Measurements from ENCODE around the gene PSG2. TPM values are rescaled to one million over a fixed set of nuclear protein-coding genes. Genes with fewer than 3 reads are reported as not detected.
"Not testable (repeated sequence)": the region's sequence is repeated elsewhere in the genome, so short reads cannot be mapped to it uniquely, and the experiment has no call there.

Gene PSG2
- total RNA-seq, 2 experiments from 2014 or later, result not detected

DNA sequence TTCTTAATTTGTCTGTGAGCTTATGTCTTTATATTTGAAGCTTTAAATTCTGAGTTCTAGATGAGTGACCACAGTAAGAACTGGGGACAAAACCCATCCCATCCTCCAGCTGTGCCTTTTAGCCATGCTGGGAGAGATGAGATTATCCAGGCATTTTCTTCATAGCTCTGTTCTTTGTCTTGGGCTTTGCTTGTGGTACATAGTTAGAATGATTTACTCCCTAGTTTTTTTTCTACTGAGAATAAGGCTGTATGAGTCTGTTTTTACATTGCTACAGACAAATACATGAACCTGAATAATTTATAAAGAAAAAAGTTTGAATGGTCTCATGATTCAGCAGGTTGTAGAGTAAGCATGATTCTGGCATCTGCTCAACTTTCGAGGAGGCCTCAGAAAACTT lies 24.9 kb upstream of the PSG2 start:
- H3K4me3 Mint-ChIP-seq; H3K27ac Mint-ChIP-seq; H3K4me1 Mint-ChIP-seq; H3K27me3 Mint-ChIP-seq; DNase-seq; ATAC-seq; H3K36me3 Mint-ChIP-seq (ENCODE audit: low read depth); intact Hi-C loops (cut with DNase I, micrococcal nuclease); POLR2A ChIA-PET: not testable (repeated sequence)
- peaks cover 22% of the 10 kb centered on the region for H3K9me3 Mint-ChIP-seq (ENCODE audit: low read depth)
- CTCF ChIA-PET, result interaction anchor here (1.1 kb wide), 1 partner anchor 180 kb away, joined by 3 read pairs; no protein-coding TSS in a partner anchor

DNA sequence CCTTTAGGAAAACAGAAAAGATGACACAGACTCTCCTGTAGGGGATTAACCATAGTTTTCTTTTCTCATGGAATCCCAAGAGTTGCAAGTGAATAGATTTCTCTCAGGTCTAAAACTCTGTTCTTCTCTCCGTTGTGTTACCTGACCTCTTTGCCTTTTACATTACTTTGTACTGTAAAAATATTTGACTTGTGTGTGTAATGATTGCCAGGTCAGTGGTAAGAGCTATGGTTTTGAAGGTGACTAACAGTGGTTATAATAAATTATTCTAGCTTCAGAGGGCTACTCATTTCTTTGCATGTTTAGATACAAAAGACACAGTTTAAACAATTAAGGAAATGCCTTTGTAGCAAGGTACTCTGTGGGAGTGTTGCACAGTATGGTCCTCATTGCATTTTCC lies 23.0 kb upstream of the PSG2 start:
- Mint-ChIP-seq H3K27ac (no peak overlapping the region), H3K27me3 (no peaks in the 10 kb centered on the region), H3K4me1 (no peaks in the 10 kb centered on the region), H3K9me3 (ENCODE audit: low read depth) (peaks cover 22% of the 10 kb centered on the region), H3K36me3 (ENCODE audit: low read depth) (no peaks in the 10 kb centered on the region), H3K4me3 (no peak overlapping the region)
- ChIA-PET POLR2A (no interaction called here), CTCF (no interaction called here)
- ATAC-seq (no peak), DNase-seq (no peak)
- intact Hi-C loops (cut with DNase I, micrococcal nuclease), result loop anchor here in 1 of 2 experiments (2.0 kb wide), 1 partner anchor 181 kb away; no protein-coding TSS in a partner anchor

DNA sequence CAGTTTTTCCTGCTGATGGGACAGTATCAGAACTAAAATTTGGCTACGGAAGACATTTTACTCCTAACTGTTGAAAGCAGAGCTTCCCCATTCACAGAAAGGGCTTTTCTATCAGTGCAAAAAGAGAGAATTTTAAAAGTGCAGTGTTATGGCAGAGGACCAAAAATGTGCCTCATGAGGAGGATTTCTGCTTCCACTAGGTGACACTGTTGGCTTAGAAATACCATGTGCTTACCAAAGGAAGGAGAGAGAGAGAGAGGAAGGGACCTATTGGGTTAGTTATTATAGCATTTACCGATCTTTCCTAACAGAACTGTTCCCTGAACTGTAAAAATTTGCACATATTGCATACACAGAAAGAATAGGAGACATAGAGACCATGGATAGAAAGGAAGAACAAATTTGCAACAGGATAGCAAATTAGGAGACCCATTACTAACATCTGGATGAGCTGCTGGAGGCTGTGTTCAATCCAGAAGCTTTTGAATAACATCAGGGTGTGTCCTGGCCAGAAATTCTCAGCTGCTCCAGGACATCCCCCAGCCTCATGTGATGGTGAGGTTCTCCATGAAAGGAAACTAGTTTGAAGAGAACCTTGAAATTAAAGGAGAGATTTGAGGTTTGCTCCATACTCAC lies 21.8 kb upstream of the PSG2 start:
- H3K27me3 Mint-ChIP-seq; H3K36me3 Mint-ChIP-seq (ENCODE audit: low read depth); H3K27ac Mint-ChIP-seq; ATAC-seq; POLR2A ChIA-PET; H3K4me3 Mint-ChIP-seq; H3K4me1 Mint-ChIP-seq; DNase-seq; CTCF ChIA-PET: not testable (repeated sequence)
- intact Hi-C loops (cut with DNase I, micrococcal nuclease), result loop anchor here (2.0 to 5.0 kb wide), 2 partner anchors 168 to 182 kb away; no protein-coding TSS in a partner anchor
- peaks cover 22% of the 10 kb centered on the region for H3K9me3 Mint-ChIP-seq (ENCODE audit: low read depth)

- H3K4me3 Mint-ChIP-seq, result no peak overlapping the region
- CTCF ChIA-PET, result interaction anchor here (0.7 kb wide), 1 partner anchor 1815 kb away, joined by 3 read pairs; no protein-coding TSS in a partner anchor
- intact Hi-C loops (cut with DNase I, micrococcal nuclease), result loop anchor here in 1 of 2 experiments (2.0 to 5.0 kb wide), 2 partner anchors 170 to 185 kb away; no protein-coding TSS in a partner anchor
- POLR2A ChIA-PET, result no interaction called here
- H3K9me3 Mint-ChIP-seq (ENCODE audit: low read depth), result peaks cover 22% of the 10 kb centered on the region
- ATAC-seq (no peak), DNase-seq (no peak)
- no peaks in the 10 kb centered on the region for H3K4me1 Mint-ChIP-seq
- peaks cover 4% of the 10 kb centered on the region for H3K27me3 Mint-ChIP-seq
- no peaks in the 10 kb centered on the region for H3K36me3 Mint-ChIP-seq (ENCODE audit: low read depth)
- no peak overlapping the region for H3K27ac Mint-ChIP-seq
Measured at GRCh38 chr19:43101950-43102349, 19.4 kb upstream of the PSG2 start.

- ATAC-seq; H3K27me3 Mint-ChIP-seq; intact Hi-C loops (cut with DNase I, micrococcal nuclease): not testable (repeated sequence)
Measured at GRCh38 chr19:43098416-43098815, 15.9 kb upstream of the PSG2 start.

DNA sequence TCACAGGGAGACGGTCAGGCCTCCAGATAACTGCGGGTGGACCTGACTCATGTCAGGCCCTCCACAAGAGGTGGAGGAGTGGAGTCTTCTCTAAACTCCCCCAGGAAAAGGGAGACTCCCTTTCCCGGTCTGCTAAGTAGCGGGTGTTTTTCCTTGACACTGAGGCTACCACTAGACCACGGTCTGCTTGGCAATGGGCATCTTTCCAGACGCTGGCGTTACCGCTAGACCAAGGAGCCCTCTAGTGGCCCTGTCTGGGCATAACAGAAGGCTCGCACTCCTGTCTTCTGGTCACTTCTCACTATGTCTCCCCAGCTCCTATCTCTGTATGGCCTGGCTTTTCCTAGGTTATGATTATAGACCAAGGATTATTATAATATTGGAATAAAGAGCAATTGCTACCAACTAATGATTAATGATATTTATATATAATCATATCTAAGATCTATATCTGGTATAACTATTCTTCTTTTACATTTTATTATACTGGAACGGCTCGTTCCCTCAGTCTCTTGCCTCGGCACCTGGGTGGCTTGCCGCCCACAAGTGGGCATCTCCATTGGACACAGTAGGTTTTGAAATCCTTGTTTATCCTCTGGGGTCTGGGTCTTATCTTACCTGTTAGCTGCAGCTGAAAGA lies 5.3 kb upstream of the PSG2 start:
- intact Hi-C loops (cut with DNase I, micrococcal nuclease), result loop anchor here in 1 of 2 experiments (5.0 kb wide), 1 partner anchor 156 kb away; no protein-coding TSS in a partner anchor
- H3K4me1 Mint-ChIP-seq; H3K9me3 Mint-ChIP-seq (ENCODE audit: low read depth); CTCF ChIA-PET; H3K4me3 Mint-ChIP-seq; ATAC-seq; H3K36me3 Mint-ChIP-seq (ENCODE audit: low read depth); H3K27ac Mint-ChIP-seq; POLR2A ChIA-PET: not testable (repeated sequence)
- H3K27me3 Mint-ChIP-seq, result peaks cover 21% of the 10 kb centered on the region
- DNase-seq, result peak; percentile 57

More at GRCh38 chr19:43098416-43098815, 15.9 kb upstream of the PSG2 start:
- POLR2A ChIA-PET; H3K4me3 Mint-ChIP-seq; H3K27ac Mint-ChIP-seq; DNase-seq; H3K36me3 Mint-ChIP-seq (ENCODE audit: low read depth); H3K9me3 Mint-ChIP-seq (ENCODE audit: low read depth); CTCF ChIA-PET; H3K4me1 Mint-ChIP-seq: not testable (repeated sequence)

GRCh38 chr19:43085796-43086530 lies 3.5 kb upstream of the PSG2 start:
- ATAC-seq; H3K4me1 Mint-ChIP-seq; H3K36me3 Mint-ChIP-seq (ENCODE audit: low read depth); DNase-seq; H3K27me3 Mint-ChIP-seq; H3K9me3 Mint-ChIP-seq (ENCODE audit: low read depth); H3K27ac Mint-ChIP-seq; H3K4me3 Mint-ChIP-seq; CTCF ChIA-PET; POLR2A ChIA-PET: not testable (repeated sequence)
- intact Hi-C loops (cut with DNase I, micrococcal nuclease), result loop anchor here in 1 of 2 experiments (5.0 kb wide), 1 partner anchor 154 kb away; no protein-coding TSS in a partner anchor

DNA sequence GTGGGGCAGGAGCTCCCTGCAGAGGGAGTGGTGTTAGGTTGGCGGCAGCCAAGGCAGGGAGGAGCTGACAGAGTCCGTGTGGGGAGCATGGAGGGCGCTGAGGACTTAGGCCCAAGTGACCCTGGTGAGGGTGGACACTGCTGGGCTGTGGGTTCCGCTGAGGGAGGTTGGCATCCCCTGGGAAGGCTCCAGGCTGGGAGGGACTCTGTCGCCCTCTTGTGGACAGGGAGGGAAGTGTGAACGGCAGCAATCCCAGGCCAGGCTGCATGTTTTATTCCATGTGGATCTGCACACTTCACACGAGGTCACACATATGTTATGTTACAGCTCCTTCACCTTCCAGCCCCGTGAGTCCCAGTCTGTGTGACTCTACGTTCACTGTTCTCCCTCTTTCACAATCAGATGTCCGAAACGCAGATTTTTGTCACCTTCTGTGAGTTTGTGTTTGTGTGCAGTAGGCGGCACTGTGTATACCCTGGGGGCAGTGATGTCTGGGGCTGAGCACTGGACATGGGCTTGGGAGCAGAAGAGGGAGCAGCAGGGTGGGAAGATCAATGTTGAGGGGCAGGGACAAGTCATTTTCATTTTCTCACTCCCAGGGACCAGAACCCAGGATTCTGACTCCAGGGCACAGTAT lies 1.8 kb upstream of the PSG2 start:
- H3K4me1 Mint-ChIP-seq; H3K9me3 Mint-ChIP-seq (ENCODE audit: low read depth); H3K27ac Mint-ChIP-seq; H3K27me3 Mint-ChIP-seq; CTCF ChIA-PET; intact Hi-C loops (cut with DNase I, micrococcal nuclease); ATAC-seq; POLR2A ChIA-PET; H3K4me3 Mint-ChIP-seq; H3K36me3 Mint-ChIP-seq (ENCODE audit: low read depth): not testable (repeated sequence)
- DNase-seq, result peak; percentile 56

DNA sequence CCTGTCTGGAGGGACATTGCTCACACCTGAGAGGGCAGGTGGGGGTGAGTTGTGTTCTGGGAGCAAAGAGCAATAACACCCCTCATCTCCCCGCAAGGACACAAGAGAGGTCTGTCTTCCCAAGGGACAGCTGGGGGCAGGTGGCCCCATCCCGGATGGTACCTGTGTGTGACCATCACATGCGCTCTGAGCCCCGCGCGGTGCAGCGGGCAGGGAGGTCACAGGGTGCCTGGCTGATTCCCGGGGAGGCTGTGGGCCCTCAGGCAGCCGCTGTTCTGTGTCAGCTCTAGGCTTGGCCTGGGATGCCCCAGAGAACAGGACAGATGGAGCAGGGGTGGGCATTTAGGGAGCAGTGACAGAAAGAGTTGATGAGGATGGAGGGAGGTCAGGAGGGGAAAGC lies 1.2 kb upstream of the PSG2 start:
- POLR2A ChIA-PET; H3K36me3 Mint-ChIP-seq (ENCODE audit: low read depth); H3K27ac Mint-ChIP-seq; H3K4me3 Mint-ChIP-seq; intact Hi-C loops (cut with DNase I, micrococcal nuclease); H3K27me3 Mint-ChIP-seq; ATAC-seq; H3K9me3 Mint-ChIP-seq (ENCODE audit: low read depth); H3K4me1 Mint-ChIP-seq; CTCF ChIA-PET; DNase-seq: not testable (repeated sequence)

DNA sequence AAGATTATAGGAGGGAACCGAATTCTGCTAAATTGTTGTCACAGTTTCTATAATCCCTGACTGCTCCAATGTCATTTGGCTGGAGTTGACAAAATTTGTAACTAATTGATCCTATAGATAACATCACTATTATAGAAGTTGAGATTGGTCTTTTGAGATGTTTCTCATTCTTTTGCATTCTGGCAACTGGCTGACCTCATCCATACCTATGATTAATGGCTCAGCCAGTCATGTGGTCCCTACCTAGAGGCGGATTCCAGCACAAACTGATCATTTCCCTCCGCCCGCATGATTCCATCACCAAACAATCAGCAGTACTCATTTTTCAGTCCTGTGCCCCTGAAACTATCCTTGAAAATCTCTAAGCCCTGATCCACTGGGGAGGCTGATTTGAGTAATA lies 4.2 kb downstream of the PSG2 start:
- intact Hi-C loops (cut with DNase I, micrococcal nuclease), result no loop called here
- no peaks in the 10 kb centered on the region for H3K4me1 Mint-ChIP-seq
- ATAC-seq (no peak), DNase-seq (no peak)
- H3K36me3 Mint-ChIP-seq (ENCODE audit: low read depth), result no peaks in the 10 kb centered on the region
- H3K27ac Mint-ChIP-seq, result no peak overlapping the region
- ChIA-PET CTCF (no interaction called here), POLR2A (no interaction called here)
- no peak overlapping the region for H3K4me3 Mint-ChIP-seq
- H3K27me3 Mint-ChIP-seq, result no peaks in the 10 kb centered on the region
- no peaks in the 10 kb centered on the region for H3K9me3 Mint-ChIP-seq (ENCODE audit: low read depth)

- intact Hi-C loops (cut with DNase I, micrococcal nuclease); ATAC-seq; H3K27me3 Mint-ChIP-seq; DNase-seq; H3K27ac Mint-ChIP-seq; POLR2A ChIA-PET; H3K4me1 Mint-ChIP-seq; H3K36me3 Mint-ChIP-seq (ENCODE audit: low read depth); H3K9me3 Mint-ChIP-seq (ENCODE audit: low read depth); H3K4me3 Mint-ChIP-seq: not testable (repeated sequence)
- CTCF ChIA-PET, result interaction anchor here (0.7 kb wide), 1 partner anchor 1733 kb away, joined by 3 read pairs; no protein-coding TSS in a partner anchor
Measured at GRCh38 chr19:43077881-43078280, 4.6 kb downstream of the PSG2 start.

All from activated CD4-positive, alpha-beta T cell treated with anti-CD3 and anti-CD28 coated beads for 36 hours (primary cell).